ENCODE data around the gene DARS1.

DNA sequence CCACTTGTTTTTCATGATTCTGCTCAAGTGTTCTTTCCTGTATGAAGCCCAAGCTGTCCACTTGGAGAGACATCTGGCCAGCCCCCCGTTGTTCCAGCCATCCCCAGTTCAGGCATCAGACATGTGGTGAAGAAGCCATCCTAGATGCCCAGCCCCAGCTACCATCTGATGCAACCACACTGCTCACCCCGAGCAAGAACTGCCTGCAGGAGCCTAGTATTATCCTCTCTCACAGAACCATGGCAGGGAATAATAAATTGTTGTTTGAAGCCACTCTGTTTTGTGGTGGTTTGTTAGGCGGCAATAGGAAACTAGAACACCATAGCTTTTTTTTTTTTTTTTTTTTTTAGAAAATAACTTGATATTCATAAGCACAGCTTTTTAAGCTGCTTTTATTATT is 19.5 kb upstream of the DARS1 start:
- TF ChIP-seq, protein P1, sequence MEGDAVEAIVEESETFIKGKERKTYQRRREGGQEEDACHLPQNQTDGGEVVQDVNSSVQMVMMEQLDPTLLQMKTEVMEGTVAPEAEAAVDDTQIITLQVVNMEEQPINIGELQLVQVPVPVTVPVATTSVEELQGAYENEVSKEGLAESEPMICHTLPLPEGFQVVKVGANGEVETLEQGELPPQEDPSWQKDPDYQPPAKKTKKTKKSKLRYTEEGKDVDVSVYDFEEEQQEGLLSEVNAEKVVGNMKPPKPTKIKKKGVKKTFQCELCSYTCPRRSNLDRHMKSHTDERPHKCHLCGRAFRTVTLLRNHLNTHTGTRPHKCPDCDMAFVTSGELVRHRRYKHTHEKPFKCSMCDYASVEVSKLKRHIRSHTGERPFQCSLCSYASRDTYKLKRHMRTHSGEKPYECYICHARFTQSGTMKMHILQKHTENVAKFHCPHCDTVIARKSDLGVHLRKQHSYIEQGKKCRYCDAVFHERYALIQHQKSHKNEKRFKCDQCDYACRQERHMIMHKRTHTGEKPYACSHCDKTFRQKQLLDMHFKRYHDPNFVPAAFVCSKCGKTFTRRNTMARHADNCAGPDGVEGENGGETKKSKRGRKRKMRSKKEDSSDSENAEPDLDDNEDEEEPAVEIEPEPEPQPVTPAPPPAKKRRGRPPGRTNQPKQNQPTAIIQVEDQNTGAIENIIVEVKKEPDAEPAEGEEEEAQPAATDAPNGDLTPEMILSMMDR (IDR thresholded peaks at IDR 0.05; ENCODE audit: low read depth, low read length) = no peak
- TF ChIP-seq EZH2phosphoT487 (IDR thresholded peaks at IDR 0.05; ENCODE audit: low read depth) = no peak
